CD4-positive, CD25-positive, alpha-beta regulatory T cell (primary cell): Measurements from ENCODE around the gene PITHD1. TPM values are rescaled to one million over a fixed set of nuclear protein-coding genes. Genes with fewer than 3 reads are reported as not detected.
A peak's percentile ranks its signal among the peaks of the same experiment; 100 is the strongest.
"Not testable (repeated sequence)": the region's sequence is repeated elsewhere in the genome, so short reads cannot be mapped to it uniquely, and the experiment has no call there.

Source experiments
- ATAC-seq, 2 donors: fragments of 150-1000 bp; cut with Tn5 transposase; one replicate each; pipeline ENCODE4 v1.10.0; 2021; ENCODE audit warnings: low read depth in 2 of 2, moderate number of reproducible peaks in 2 of 2, moderate library complexity in 1 of 2
- DNase-seq, 3 donors: peaks; one replicate each; pipeline versions ENCODE4 v3.0.0 to v3.0.0-alpha.2; 2012 to 2022; ENCODE audit warnings: mixed read lengths in 1 of 3
- H3K27ac ChIP-seq: one replicate; pipeline ENCODE4 v1.7.0; 2013; ENCODE audit warnings: mild to moderate bottlenecking, low read length; ENCODE audit not compliant: insufficient read depth, poor library complexity, severe bottlenecking
- H3K27me3 ChIP-seq: one replicate; pipeline ENCODE4 v1.7.0; 2013; ENCODE audit warnings: low read length; ENCODE audit not compliant: control insufficient read depth, insufficient read depth
- H3K36me3 ChIP-seq: one replicate; pipeline ENCODE4 v1.7.0; 2013; ENCODE audit warnings: mild to moderate bottlenecking, low read length, moderate library complexity; ENCODE audit not compliant: control insufficient read depth, insufficient read depth
- H3K4me1 ChIP-seq: 2 replicates; pipeline ENCODE4 v1.7.0; 2013; ENCODE audit warnings: mild to moderate bottlenecking, low read length; ENCODE audit not compliant: insufficient read depth, control insufficient read depth, poor library complexity, severe bottlenecking
- H3K4me3 ChIP-seq: one replicate; pipeline ENCODE4 v1.7.0; 2013; ENCODE audit warnings: low read depth, mild to moderate bottlenecking, low read length, moderate library complexity
- H3K9me3 ChIP-seq, 2 experiments: 1 replicate in 1 of 2; 2 replicates in 1 of 2; pipeline ENCODE4 v1.7.0; 2013; ENCODE audit warnings: low read length in 2 of 2, mild to moderate bottlenecking in 1 of 2, moderate library complexity in 1 of 2; ENCODE audit not compliant: control insufficient read depth in 2 of 2
- H3K27ac Mint-ChIP-seq, 3 donors: one replicate each; pipeline ENCODE4 v1.8.0; 2020 to 2022; ENCODE audit warnings: mild to moderate bottlenecking in 3 of 3, mixed read lengths in 3 of 3, moderate library complexity in 2 of 3
- H3K27me3 Mint-ChIP-seq: one replicate; pipeline ENCODE4 v1.8.0; 2022; ENCODE audit warnings: mild to moderate bottlenecking, mixed read lengths
- H3K36me3 Mint-ChIP-seq: one replicate; pipeline ENCODE4 v1.8.0; 2020; ENCODE audit warnings: mixed read lengths
- H3K4me1 Mint-ChIP-seq, 4 donors: one replicate each; pipeline ENCODE4 v1.8.0; 2020 to 2022; ENCODE audit warnings: mixed read lengths in 4 of 4, mild to moderate bottlenecking in 1 of 4
- H3K4me3 Mint-ChIP-seq, 4 donors: one replicate each; pipeline ENCODE4 v1.8.0; 2020 to 2022; ENCODE audit warnings: mild to moderate bottlenecking in 4 of 4, mixed read lengths in 4 of 4, moderate library complexity in 3 of 4
- H3K9me3 Mint-ChIP-seq, 7 donors: one replicate each; pipeline ENCODE4 v1.8.0; 2020 to 2022; ENCODE audit warnings: mixed read lengths in 7 of 7, mild to moderate bottlenecking in 3 of 7, moderate library complexity in 2 of 7
- polyA plus RNA-seq, 4 donors: library from polyadenylated mRNA; unstranded; fragments of 300-500 nt; fragmentation: Illumina TruSeq; gene quantifications; one replicate each; pipeline ENCODE4 v1.2.3, GENCODE V29; 2021
- total RNA-seq: library from RNA; stranded (reverse); gene quantifications from one replicate; pipeline ENCODE4 v1.2.3, GENCODE V29; 2022

Gene PITHD1
- total and polyA plus RNA-seq, 5 donors from 2014 or later, result 72.6 to 98.9 (median 83.0) TPM

DNA sequence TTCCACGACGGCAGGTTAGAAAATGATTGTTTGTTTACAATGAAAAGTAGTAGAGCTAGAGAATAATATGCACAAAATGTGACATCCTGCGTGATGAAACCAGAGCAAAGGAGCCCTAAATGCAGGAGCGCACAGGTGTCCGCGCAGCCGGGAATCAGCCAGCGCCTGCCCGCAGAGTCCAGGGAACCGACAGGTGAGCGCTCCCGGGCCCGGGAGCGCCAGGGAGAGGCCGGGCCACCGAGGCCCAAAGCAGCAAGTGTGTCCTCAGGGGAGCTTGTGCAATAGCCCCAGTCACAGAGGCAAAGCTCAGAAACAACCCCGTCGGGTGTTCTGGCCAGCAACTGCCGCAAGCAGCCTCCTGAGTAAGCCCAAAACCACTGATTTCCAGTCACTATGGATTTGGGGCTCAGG, 23.1 kb downstream of the PITHD1 start:
- ATAC-seq, result no peak
- Histone ChIP-seq H3K4me1 (peaks cover 20% of the 10 kb centered on the region), H3K36me3 (peaks cover 6% of the 10 kb centered on the region), H3K27ac (peak overlapping the region; percentile 89), H3K4me3 (peak overlapping the region; percentile 73), H3K27me3 (no peaks in the 10 kb centered on the region), H3K9me3 (no peaks in the 10 kb centered on the region)
- no peaks in the 10 kb centered on the region for H3K27me3 Mint-ChIP-seq
- peak overlapping the region; percentile 91 to 98 (median 92) for H3K4me3 Mint-ChIP-seq
- H3K9me3 Mint-ChIP-seq, result no peaks in the 10 kb centered on the region
- peaks cover 20% of the 10 kb centered on the region for H3K36me3 Mint-ChIP-seq
- no peak for DNase-seq
- H3K27ac Mint-ChIP-seq, result peak overlapping the region; percentile 88 to 95 (median 92)
- H3K4me1 Mint-ChIP-seq, result peaks cover 0 to 21% (median 7%) of the 10 kb centered on the region in 4 donors

DNA sequence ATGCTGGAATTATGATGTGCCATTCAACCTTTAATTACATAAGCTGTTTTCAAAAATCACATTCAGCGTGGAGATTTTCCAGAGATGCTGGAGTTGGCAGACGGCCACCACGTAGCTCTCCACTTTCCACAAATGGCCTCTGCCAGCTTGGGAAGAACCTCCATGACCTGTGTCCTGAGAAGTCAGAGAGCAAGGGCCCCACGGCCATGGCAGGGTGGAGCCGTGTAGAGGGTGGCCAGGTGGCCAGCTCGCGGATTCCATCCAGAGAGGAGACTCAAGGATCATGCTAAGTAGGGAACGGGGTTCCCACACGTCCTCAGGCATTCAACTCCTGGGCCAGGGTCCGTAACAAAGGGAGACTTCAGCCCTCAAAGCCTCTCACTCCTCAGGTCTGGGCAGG, 23.7 kb downstream of the PITHD1 start:
- Histone ChIP-seq H3K27ac (no peak overlapping the region), H3K36me3 (peaks cover 2% of the 10 kb centered on the region), H3K4me1 (peaks cover 20% of the 10 kb centered on the region), H3K27me3 (no peaks in the 10 kb centered on the region), H3K9me3 (no peaks in the 10 kb centered on the region), H3K4me3 (no peak overlapping the region)
- Mint-ChIP-seq H3K27ac (peak overlapping the region in 2 of 3 donors; percentile 88 to 95), H3K4me1 (peaks cover 0 to 21% (median 9%) of the 10 kb centered on the region in 4 donors), H3K4me3 (peak overlapping the region; percentile 63 to 98 (median 91)), H3K27me3 (no peaks in the 10 kb centered on the region), H3K9me3 (no peaks in the 10 kb centered on the region), H3K36me3 (peaks cover 24% of the 10 kb centered on the region)
- no peak for ATAC-seq
- DNase-seq, result no peak

DNA sequence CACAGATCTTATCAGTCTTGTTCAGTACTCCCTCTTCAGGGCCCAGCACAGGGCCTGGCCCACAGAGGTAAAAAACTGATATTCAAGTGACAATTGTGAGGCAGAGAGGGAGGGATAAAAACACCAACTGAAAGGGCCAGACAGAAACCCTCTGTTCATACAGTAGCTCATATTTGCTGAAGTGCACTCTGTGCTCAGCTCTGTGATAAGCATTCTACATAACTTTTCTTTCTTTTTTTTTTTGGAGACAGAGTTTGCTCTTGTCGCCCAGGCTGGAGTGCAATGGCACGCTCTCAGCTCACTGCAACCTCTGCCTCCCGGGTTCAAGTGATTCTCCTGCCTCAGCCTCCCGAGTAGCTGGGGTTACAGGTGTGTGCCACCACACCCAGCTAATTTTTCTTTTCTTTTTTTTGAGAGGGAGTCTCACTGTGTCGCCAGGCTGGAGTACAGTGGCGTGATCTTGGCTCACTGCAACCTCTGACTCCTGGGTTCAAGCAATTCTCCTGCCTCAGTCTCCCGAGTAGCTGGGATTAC, 24.7 kb downstream of the PITHD1 start:
- Mint-ChIP-seq H3K27ac (peak overlapping the region in 2 of 3 donors; percentile 88 to 90), H3K36me3 (peaks cover 32% of the 10 kb centered on the region), H3K4me3 (peak overlapping the region in 3 of 4 donors; percentile 91 to 98 (median 91)), H3K4me1 (peaks cover 0 to 21% (median 9%) of the 10 kb centered on the region in 4 donors)
- not testable (repeated sequence) for ATAC-seq, H3K27me3 Mint-ChIP-seq, H3K4me3 ChIP-seq, H3K9me3 ChIP-seq, DNase-seq, H3K9me3 Mint-ChIP-seq, H3K27me3 ChIP-seq, H3K36me3 ChIP-seq, H3K27ac ChIP-seq
- peaks cover 20% of the 10 kb centered on the region for H3K4me1 ChIP-seq

DNA sequence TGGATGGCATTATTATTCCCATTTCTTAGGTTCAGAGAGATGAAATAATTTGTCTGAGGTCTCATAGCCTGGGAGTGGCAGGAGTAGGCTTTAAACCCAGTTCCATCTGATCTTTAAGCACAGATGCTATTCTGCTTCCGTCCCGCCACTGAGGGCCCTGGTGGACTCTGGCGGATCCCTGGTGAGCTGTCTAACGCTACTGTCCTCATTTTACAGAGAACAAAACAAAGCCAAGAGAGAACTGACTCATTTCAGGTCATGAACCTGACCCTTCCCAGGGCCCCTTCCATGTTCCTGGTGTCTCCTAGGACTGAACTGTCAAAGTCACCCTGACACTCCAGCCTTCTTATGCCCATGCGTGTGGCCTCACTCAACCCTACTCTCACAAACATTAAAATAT, 25.5 kb downstream of the PITHD1 start:
- peak overlapping the region in 3 of 4 donors; percentile 44 to 91 (median 83) for H3K4me3 Mint-ChIP-seq
- H3K27me3 Mint-ChIP-seq, result no peaks in the 10 kb centered on the region

DNA sequence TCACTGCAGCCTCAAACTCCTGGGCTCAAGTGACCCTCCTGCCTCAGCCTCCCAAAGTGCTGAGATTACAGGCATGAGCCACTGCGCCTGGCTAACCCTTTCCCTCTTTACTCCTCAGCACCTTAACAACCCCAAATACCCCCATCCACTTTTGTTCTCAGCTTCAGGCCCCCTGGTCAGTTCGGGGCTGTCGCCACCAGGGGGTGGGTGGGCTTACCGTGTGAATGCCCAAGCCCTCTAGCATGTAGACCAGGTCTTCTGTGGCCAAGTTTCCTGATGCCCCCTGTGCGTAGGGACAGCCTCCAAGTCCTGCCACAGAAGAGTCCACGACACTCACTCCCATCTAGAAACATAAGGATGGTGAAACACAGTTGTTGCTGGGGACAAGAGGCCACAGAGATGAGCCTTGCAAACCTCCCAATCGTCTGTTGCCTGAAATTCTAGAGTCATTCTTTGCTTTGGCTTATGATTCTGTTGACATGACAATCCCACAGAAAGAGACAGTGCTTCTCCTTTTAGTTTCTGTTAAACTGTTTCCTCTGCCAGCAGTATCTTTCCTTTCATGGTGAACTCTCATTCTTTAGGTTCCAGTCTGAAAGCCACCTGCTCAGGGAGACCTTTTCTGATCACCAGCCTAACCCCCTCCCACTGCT, 26.1 kb downstream of the PITHD1 start:
- peaks cover 12% of the 10 kb centered on the region for H3K36me3 ChIP-seq
- no peak for ATAC-seq

More for the DNA sequence above, 25.5 kb downstream of the PITHD1 start:
- ATAC-seq (no peak), DNase-seq (no peak)
- Histone ChIP-seq H3K27ac (no peak overlapping the region), H3K36me3 (peaks cover 12% of the 10 kb centered on the region), H3K9me3 (no peaks in the 10 kb centered on the region), H3K4me1 (peaks cover 20% of the 10 kb centered on the region), H3K27me3 (no peaks in the 10 kb centered on the region), H3K4me3 (no peak overlapping the region)
- Mint-ChIP-seq H3K9me3 (no peaks in the 10 kb centered on the region), H3K36me3 (peaks cover 33% of the 10 kb centered on the region), H3K4me1 (peaks cover 0 to 20% (median 8%) of the 10 kb centered on the region in 4 donors), H3K27ac (peak overlapping the region in 1 of 3 donors; percentile 25)

DNA sequence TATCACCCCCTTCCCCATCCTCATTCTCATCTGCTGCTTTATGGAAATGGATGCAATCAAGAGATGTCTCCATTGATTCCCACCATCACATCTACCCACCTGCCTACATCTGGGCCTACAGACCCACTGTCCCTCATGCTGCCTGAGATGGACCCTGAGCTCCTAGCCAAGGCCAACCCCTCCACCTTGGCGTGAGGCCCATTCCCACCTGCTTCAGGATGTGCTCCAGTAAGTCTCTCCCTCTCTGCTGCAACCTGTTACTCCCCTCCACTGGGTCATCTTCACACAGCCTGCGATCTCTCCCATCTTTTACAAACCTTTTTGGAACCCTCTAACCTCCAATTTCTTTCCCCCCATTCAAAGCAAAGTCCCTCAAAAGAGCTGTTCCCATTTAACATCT, 26.8 kb downstream of the PITHD1 start:
- peaks cover 16% of the 10 kb centered on the region for H3K4me1 ChIP-seq
- H3K4me1 Mint-ChIP-seq, result peaks cover 6 to 15% (median 7%) of the 10 kb centered on the region in 4 donors
- no peak overlapping the region for H3K4me3 ChIP-seq
- H3K36me3 Mint-ChIP-seq, result peaks cover 33% of the 10 kb centered on the region
- peak overlapping the region in 2 of 4 donors; percentile 47 to 51 for H3K4me3 Mint-ChIP-seq
- no peaks in the 10 kb centered on the region for H3K9me3 ChIP-seq
- ATAC-seq (no peak), DNase-seq (no peak)
- no peaks in the 10 kb centered on the region for H3K27me3 Mint-ChIP-seq
- H3K9me3 Mint-ChIP-seq, result no peaks in the 10 kb centered on the region
- peak overlapping the region in 2 of 3 donors; percentile 39 to 83 for H3K27ac Mint-ChIP-seq
- peaks cover 12% of the 10 kb centered on the region for H3K36me3 ChIP-seq
- H3K27me3 ChIP-seq, result no peaks in the 10 kb centered on the region
- H3K27ac ChIP-seq, result no peak overlapping the region

More for the DNA sequence above, 26.1 kb downstream of the PITHD1 start:
- H3K9me3 ChIP-seq, result no peaks in the 10 kb centered on the region
- Mint-ChIP-seq H3K4me1 (peaks cover 0 to 15% (median 6%) of the 10 kb centered on the region in 4 donors), H3K27me3 (no peaks in the 10 kb centered on the region), H3K4me3 (peak overlapping the region in 2 of 4 donors; percentile 44 to 51), H3K36me3 (peaks cover 33% of the 10 kb centered on the region), H3K27ac (peak overlapping the region in 1 of 3 donors; percentile 39), H3K9me3 (no peaks in the 10 kb centered on the region)
- no peaks in the 10 kb centered on the region for H3K27me3 ChIP-seq
- no peak for DNase-seq
- H3K4me3 ChIP-seq, result no peak overlapping the region
- peaks cover 17% of the 10 kb centered on the region for H3K4me1 ChIP-seq
- H3K27ac ChIP-seq, result no peak overlapping the region

DNA sequence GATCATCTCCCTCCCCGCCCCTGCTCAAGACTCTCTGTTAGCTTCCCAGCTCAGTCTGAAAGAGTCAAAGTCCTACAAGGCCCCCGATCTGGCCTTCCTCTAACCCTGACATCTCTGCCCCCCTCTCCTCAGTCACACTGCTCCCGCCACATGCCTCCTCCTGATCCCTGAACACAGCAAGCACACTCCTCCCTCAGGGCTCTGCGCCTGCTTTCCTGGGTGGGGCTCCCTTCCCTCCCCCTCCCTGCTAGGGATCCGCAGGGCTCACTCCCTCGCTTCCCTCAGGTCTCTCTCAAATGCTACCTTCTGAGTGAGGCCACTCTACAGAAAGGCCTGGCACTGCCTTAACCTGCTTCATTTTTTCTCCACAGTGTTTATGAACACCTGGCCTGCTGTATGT, 28.1 kb downstream of the PITHD1 start:
- Histone ChIP-seq H3K9me3 (no peaks in the 10 kb centered on the region), H3K27ac (no peak overlapping the region), H3K4me1 (peaks cover 9% of the 10 kb centered on the region), H3K4me3 (no peak overlapping the region), H3K27me3 (no peaks in the 10 kb centered on the region), H3K36me3 (peaks cover 12% of the 10 kb centered on the region)
- Mint-ChIP-seq H3K36me3 (peaks cover 41% of the 10 kb centered on the region), H3K4me1 (peaks cover 8 to 20% (median 15%) of the 10 kb centered on the region in 4 donors), H3K27me3 (no peaks in the 10 kb centered on the region), H3K9me3 (no peaks in the 10 kb centered on the region), H3K27ac (no peak overlapping the region), H3K4me3 (no peak overlapping the region)
- ATAC-seq, result no peak
- no peak for DNase-seq
